ENCODE results near the gene ZNF768. TPM values are rescaled to one million over a fixed set of nuclear protein-coding genes. Genes with fewer than 3 reads are reported as not detected.
"Not testable (repeated sequence)": the region's sequence is repeated elsewhere in the genome, so short reads cannot be mapped to it uniquely, and the experiment has no call there.

Gene ZNF768
- total RNA-seq, 1 experiment from 2014 or later: 43.1 TPM

DNA sequence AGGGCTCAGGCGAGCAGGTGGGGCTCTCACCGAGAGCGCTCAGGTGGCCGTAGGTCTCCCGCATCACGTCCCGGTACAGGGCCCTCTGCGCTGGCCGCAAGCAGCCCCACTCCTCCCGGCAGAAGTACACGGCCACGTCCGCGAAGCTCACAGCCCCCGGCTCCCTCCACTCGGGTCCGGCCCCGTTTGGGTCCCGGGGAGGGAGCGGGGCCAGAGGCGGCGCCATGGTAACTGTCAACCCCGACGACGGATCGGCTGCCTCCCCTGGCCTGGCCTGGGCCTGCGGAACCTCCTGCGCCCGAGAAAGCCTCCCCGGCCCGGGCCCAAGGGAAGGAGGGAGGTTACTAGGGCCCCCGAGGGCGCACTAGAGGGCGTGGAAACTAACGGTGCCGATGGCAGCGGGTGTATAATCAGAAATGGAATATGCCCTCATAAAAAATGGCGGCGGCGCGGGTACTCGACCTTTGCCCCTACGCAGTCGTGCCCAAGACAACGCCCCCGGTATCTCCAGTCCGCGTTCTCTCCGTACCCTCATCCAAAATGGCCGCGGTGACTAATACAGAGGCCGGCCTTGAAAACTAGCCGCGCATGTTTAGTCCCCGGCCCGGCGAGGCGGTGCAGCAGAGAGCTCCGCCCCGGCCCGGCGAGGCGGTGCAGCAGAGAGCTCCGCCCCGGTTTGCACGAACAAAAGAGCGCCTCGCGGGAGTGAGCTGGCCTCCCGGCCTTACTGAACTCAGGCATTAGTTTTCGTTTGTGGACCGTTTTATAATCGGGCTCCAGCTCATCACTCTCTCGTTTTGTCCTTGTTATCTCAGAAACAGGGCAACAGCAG lies 31.8 kb upstream of the ZNF768 start, which contains the start of gene ZNF764:
ZNF764 (minus strand) TSS at position 418 of the 832 bp plus-strand sequence; CDS start at position 226, 192 bp downstream.
- peak; percentile 97 for DNase-seq (ENCODE audit: low read depth, low spot score)
- in situ Hi-C loops (cut with HindIII; ENCODE audit: low pct_unique_long_range_greater_than_20kb, low sequenced_read_pairs): no loop called here

DNA sequence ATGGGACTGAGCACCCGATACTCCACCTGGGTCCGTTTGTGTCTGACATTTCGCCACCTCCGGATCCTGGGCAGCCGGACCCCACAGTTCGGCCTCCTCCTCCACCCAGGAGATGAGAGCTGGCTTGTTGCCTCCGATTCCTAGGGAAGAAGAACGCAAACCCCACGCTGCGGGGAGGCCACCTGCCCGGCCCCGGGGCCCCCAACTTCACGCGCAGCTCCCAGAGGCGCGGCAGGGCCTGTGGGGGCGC lies 31.3 kb upstream of the ZNF768 start:
- DNase-seq (ENCODE audit: low read depth, low spot score): no peak
- in situ Hi-C loops (cut with HindIII; ENCODE audit: low pct_unique_long_range_greater_than_20kb, low sequenced_read_pairs): no loop called here

DNA sequence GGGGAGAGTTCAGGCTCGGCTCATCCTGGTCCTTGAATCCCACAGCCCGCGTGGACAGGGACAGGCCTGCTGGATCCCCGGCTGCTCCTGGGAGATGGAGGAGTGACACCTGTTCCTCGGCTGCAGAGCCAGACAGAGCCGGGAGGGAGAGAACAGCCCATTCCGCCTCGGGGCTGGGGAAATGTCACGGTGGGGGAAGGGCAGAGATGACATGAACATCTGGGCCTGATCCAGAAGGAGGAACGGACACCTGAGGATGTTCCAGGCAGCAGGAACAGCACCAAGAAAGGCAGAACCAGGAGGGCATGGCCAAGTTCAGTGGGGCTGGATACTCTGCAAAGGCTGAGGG lies 29.7 kb upstream of the ZNF768 start:
- in situ Hi-C loops (cut with HindIII; ENCODE audit: low pct_unique_long_range_greater_than_20kb, low sequenced_read_pairs): no loop called here
- DNase-seq (ENCODE audit: low read depth, low spot score): no peak

GRCh38 chr16:30555315-30556124 lies 29.2 kb upstream of the ZNF768 start:
- DNase-seq (ENCODE audit: low read depth, low spot score): no peak
- in situ Hi-C loops (cut with HindIII; ENCODE audit: low pct_unique_long_range_greater_than_20kb, low sequenced_read_pairs): no loop called here

DNA sequence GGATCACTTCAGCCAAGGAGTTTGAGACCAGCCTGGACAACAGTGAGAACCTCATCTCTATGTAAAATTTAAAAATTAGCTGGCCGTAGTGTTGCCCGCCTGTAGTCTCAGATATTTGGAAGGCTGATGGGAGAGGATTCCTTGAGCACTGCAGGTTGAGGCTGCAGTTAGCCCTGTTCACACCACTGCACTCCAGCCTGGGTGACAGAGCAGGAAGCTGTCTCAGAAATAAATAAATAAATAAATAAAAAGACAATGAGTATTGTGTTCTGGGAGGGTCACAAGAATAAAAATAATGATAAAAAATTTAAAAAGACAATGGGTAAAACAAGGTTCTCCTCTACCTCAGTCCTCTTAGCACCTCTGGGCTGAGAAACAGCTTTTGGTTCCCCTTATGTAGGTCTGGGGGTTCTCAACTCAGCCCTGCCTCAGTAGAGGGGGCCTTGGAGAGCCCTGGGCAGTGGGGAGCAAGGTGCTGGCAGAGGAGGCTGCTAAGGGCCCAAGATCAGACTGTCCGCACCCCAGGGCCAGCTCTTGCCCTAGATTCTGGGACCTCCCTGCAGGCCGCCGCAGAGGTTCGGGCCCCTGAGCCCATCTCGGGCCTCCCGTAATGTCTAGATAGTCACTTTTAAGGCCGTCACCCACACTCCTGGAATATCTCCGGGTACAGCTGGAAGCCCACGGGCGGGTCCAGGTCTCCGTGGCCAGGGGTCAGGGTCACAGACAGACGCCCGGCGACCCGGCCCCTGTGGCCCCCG lies 28.4 kb upstream of the ZNF768 start:
- DNase-seq (ENCODE audit: low read depth, low spot score): no peak
- in situ Hi-C loops (cut with HindIII; ENCODE audit: low pct_unique_long_range_greater_than_20kb, low sequenced_read_pairs): no loop called here

- in situ Hi-C loops (cut with HindIII; ENCODE audit: low pct_unique_long_range_greater_than_20kb, low sequenced_read_pairs): no loop called here
These were observed 27.1 kb upstream of the ZNF768 start for GRCh38 chr16:30553393-30553899.

GRCh38 chr16:30552956-30553355 lies 26.6 kb upstream of the ZNF768 start:
- DNase-seq (ENCODE audit: low read depth, low spot score): no peak
- in situ Hi-C loops (cut with HindIII; ENCODE audit: low pct_unique_long_range_greater_than_20kb, low sequenced_read_pairs): no loop called here

More at GRCh38 chr16:30553393-30553899, 27.1 kb upstream of the ZNF768 start:
- no peak for DNase-seq (ENCODE audit: low read depth, low spot score)

DNA sequence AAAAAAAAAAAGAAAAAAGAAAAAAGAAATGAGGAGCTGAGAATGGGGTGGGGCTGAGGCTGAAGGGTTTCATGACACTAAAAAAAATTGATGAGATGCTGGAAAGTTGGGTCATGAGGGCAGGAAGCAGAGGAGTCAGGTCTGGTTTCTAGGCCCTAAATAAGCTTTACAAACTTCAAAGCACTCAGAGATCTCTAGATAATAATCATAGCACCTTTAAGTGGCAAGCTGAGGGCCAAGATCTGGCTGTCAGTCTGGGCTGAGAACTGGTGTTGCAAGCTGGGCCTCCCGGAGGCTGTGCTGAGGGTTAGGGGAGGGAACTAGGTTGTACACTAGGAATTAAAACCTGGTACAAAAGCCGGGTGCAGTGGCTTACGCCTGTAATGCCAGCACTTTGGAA lies 25.4 kb upstream of the ZNF768 start:
- in situ Hi-C loops (cut with HindIII; ENCODE audit: low pct_unique_long_range_greater_than_20kb, low sequenced_read_pairs): no loop called here
- DNase-seq (ENCODE audit: low read depth, low spot score): no peak

DNA sequence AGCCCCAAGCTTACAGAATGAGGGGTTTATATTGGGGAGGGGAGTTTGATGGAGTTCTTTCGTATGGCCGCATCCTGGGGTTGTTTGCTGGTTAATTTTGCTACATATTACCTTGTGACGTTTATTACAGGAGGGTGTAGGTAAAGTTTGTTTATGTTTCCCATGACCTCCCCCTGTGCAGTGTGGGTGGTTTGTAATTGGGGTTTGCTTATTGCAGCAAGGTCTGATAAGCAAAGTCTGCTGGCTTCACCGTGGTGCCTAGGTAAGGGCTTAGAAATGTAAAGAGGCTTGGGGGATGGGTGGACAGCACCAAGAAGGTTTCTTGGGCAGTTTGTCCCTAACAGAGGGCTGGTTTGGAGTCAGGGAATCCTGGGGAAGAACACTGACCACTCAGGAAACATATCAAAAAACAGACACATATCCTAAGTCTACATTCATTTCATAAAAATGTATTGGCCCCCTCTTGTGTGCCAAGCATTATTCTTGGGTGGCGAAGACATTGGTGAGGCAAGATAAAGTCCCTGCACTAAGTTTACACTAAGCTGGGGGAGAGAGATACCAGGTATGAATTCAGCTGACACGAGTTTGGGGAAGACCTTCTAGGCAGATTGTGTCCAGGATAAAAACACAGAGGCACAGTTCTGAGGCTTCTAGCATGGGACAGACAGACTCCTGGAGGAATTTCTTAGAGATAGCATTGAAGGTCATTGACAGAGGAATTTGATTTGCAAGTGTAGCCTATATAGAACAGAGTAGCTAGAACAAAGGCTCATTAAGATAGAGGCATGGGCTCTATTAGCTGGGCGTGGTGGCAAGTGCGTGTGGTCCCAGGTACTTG lies 22.3 kb upstream of the ZNF768 start:
- DNase-seq (ENCODE audit: low read depth, low spot score): peak; percentile 14
- in situ Hi-C loops (cut with HindIII; ENCODE audit: low pct_unique_long_range_greater_than_20kb, low sequenced_read_pairs): no loop called here

GRCh38 chr16:30546115-30546514 lies 19.7 kb upstream of the ZNF768 start:
- DNase-seq (ENCODE audit: low read depth, low spot score): no peak
- in situ Hi-C loops (cut with HindIII; ENCODE audit: low pct_unique_long_range_greater_than_20kb, low sequenced_read_pairs): no loop called here

DNA sequence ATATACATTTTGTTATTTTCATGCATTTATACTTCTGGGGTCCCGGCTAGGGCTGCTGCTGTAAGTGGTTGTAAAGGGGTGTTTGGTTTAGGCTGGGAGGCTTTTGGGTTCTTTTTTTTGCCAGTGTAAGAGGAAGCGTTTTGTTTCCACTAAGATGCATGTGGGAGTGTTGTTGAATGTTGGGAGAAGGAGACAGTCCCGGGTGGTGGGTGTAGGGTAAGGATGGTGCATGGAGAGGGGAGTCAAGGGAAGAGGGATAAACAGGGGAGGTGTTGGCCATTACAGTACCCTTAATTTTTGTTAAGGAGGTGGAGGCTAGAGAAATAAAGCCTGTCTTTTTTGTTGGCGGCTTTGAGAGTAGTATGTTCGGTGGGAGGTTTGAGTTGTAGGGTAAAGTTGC lies 16.7 kb upstream of the ZNF768 start:
- DNase-seq (ENCODE audit: low read depth, low spot score): no peak
- in situ Hi-C loops (cut with HindIII; ENCODE audit: low pct_unique_long_range_greater_than_20kb, low sequenced_read_pairs): no loop called here

GRCh38 chr16:30541502-30542329 lies 15.3 kb upstream of the ZNF768 start:
- no peak for DNase-seq (ENCODE audit: low read depth, low spot score)
- in situ Hi-C loops (cut with HindIII; ENCODE audit: low pct_unique_long_range_greater_than_20kb, low sequenced_read_pairs): no loop called here

DNA sequence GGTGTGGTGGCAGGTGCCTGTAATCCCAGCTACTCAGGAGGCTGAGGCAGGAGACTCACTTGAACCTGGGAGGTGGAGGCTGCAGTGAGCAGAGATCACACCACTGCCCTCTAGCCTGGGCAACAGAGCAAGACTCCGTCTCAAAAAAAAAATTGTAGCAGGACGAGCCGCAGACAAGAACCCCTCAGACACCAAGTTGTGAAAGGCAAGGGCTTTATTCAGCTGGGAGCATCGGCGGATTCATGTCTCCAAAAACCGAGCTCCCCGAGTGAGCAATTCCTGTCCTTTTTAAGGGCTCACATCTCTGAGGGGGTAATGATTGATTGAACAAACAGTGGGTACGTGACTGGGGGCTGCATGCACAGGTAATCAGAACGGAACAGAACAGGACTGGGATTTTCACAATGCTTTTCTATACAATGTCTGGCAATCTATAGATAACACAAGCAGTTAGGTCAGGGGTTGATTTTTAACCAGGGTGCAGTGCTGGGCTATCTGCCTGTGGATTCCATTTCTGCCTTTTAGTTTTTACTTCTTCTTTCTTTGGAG lies 14.6 kb upstream of the ZNF768 start:
- in situ Hi-C loops (cut with HindIII; ENCODE audit: low pct_unique_long_range_greater_than_20kb, low sequenced_read_pairs); DNase-seq (ENCODE audit: low read depth, low spot score): not testable (repeated sequence)

GRCh38 chr16:30539986-30540526 lies 13.7 kb upstream of the ZNF768 start:
- peak; percentile 46 for DNase-seq (ENCODE audit: low read depth, low spot score)
- in situ Hi-C loops (cut with HindIII; ENCODE audit: low pct_unique_long_range_greater_than_20kb, low sequenced_read_pairs): not testable (repeated sequence)

- no peak for DNase-seq (ENCODE audit: low read depth, low spot score)
- in situ Hi-C loops (cut with HindIII; ENCODE audit: low pct_unique_long_range_greater_than_20kb, low sequenced_read_pairs): no loop called here
These were observed 12.9 kb upstream of the ZNF768 start for GRCh38 chr16:30539000-30539964.

Measured in SK-MEL-5 (cell line).